Measurements from ENCODE around the gene CRMP1. TPM values are rescaled to one million over a fixed set of nuclear protein-coding genes. Genes with fewer than 3 reads are reported as not detected.

Gene CRMP1
- total RNA-seq, 1 experiment from 2014 or later: not detected

GRCh38 chr4:5797866-5798265 is 95.0 kb downstream of the CRMP1 start:
- DNase-seq (ENCODE audit: unreplicated experiment): no peak
- Mint-ChIP-seq H3K27me3 (ENCODE audit: insufficient read depth, unreplicated experiment) (no peaks in the 10 kb centered on the region), H3K36me3 (ENCODE audit: insufficient read depth, unreplicated experiment) (peaks cover 50% of the 10 kb centered on the region), H3K9me3 (ENCODE audit: unreplicated experiment) (no peaks in the 10 kb centered on the region), H3K27ac (ENCODE audit: low read depth, unreplicated experiment) (no peak overlapping the region), H3K4me3 (ENCODE audit: unreplicated experiment) (no peak overlapping the region), H3K4me1 (ENCODE audit: insufficient read depth, unreplicated experiment) (no peaks in the 10 kb centered on the region)
- no TSS peak for BruUV-seq (replicated peaks)
- CTCF ChIA-PET: interaction anchor here (1.8 kb wide), 1 partner anchor 15 kb away, joined by 6 read pairs; no protein-coding TSS in a partner anchor
- POLR2A ChIA-PET: no interaction called here
- intact Hi-C loops (cut with micrococcal nuclease): loop anchor here (10.0 kb wide), 1 partner anchor 1313 kb away; no protein-coding TSS in a partner anchor
- TF ChIP-seq, protein P1, sequence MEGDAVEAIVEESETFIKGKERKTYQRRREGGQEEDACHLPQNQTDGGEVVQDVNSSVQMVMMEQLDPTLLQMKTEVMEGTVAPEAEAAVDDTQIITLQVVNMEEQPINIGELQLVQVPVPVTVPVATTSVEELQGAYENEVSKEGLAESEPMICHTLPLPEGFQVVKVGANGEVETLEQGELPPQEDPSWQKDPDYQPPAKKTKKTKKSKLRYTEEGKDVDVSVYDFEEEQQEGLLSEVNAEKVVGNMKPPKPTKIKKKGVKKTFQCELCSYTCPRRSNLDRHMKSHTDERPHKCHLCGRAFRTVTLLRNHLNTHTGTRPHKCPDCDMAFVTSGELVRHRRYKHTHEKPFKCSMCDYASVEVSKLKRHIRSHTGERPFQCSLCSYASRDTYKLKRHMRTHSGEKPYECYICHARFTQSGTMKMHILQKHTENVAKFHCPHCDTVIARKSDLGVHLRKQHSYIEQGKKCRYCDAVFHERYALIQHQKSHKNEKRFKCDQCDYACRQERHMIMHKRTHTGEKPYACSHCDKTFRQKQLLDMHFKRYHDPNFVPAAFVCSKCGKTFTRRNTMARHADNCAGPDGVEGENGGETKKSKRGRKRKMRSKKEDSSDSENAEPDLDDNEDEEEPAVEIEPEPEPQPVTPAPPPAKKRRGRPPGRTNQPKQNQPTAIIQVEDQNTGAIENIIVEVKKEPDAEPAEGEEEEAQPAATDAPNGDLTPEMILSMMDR (IDR thresholded peaks at IDR 0.05; ENCODE audit: unreplicated experiment): no peak

GRCh38 chr4:5796976-5797375 is 95.9 kb downstream of the CRMP1 start:
- no peaks in the 10 kb centered on the region for H3K9me3 Mint-ChIP-seq (ENCODE audit: unreplicated experiment)
- H3K4me3 Mint-ChIP-seq (ENCODE audit: unreplicated experiment): no peak overlapping the region
- H3K27ac Mint-ChIP-seq (ENCODE audit: low read depth, unreplicated experiment): no peak overlapping the region
- H3K4me1 Mint-ChIP-seq (ENCODE audit: insufficient read depth, unreplicated experiment): no peaks in the 10 kb centered on the region
- DNase-seq (ENCODE audit: unreplicated experiment): no peak
- TF ChIP-seq, protein P1 (IDR thresholded peaks at IDR 0.05; ENCODE audit: unreplicated experiment): no peak
- intact Hi-C loops (cut with micrococcal nuclease): loop anchor here (10.0 kb wide), 1 partner anchor 1312 kb away; no protein-coding TSS in a partner anchor
- BruUV-seq (replicated peaks): no TSS peak
- H3K27me3 Mint-ChIP-seq (ENCODE audit: insufficient read depth, unreplicated experiment): no peaks in the 10 kb centered on the region
- H3K36me3 Mint-ChIP-seq (ENCODE audit: insufficient read depth, unreplicated experiment): peaks cover 55% of the 10 kb centered on the region
- POLR2A ChIA-PET: no interaction called here
- CTCF ChIA-PET: interaction anchor here (0.9 to 1.8 kb wide), 2 partner anchors 16 to 36 kb away, joined by 3 to 6 read pairs; no protein-coding TSS in a partner anchor

- POLR2A ChIA-PET: no interaction called here
- BruUV-seq (replicated peaks): no TSS peak
- Mint-ChIP-seq H3K36me3 (ENCODE audit: insufficient read depth, unreplicated experiment) (peaks cover 55% of the 10 kb centered on the region), H3K9me3 (ENCODE audit: unreplicated experiment) (no peaks in the 10 kb centered on the region), H3K4me1 (ENCODE audit: insufficient read depth, unreplicated experiment) (no peaks in the 10 kb centered on the region), H3K27me3 (ENCODE audit: insufficient read depth, unreplicated experiment) (no peaks in the 10 kb centered on the region), H3K4me3 (ENCODE audit: unreplicated experiment) (no peak overlapping the region), H3K27ac (ENCODE audit: low read depth, unreplicated experiment) (no peak overlapping the region)
- DNase-seq (ENCODE audit: unreplicated experiment): no peak
- TF ChIP-seq, protein P1 (IDR thresholded peaks at IDR 0.05; ENCODE audit: unreplicated experiment): no peak
- CTCF ChIA-PET: interaction anchor here (0.9 to 1.1 kb wide), 2 partner anchors 29 to 452 kb away, joined by 3 to 5 read pairs; no protein-coding TSS in a partner anchor
- intact Hi-C loops (cut with micrococcal nuclease): loop anchor here (10.0 kb wide), 1 partner anchor 1311 kb away; no protein-coding TSS in a partner anchor
Observed at GRCh38 chr4:5795580-5795979, 97.3 kb downstream of the CRMP1 start.

- no TSS peak for BruUV-seq (replicated peaks)
- H3K4me1 Mint-ChIP-seq (ENCODE audit: insufficient read depth, unreplicated experiment): no peaks in the 10 kb centered on the region
- no peaks in the 10 kb centered on the region for H3K9me3 Mint-ChIP-seq (ENCODE audit: unreplicated experiment)
- H3K27ac Mint-ChIP-seq (ENCODE audit: low read depth, unreplicated experiment): no peak overlapping the region
- TF ChIP-seq, protein P1 (IDR thresholded peaks at IDR 0.05; ENCODE audit: unreplicated experiment): no peak
- no peak for DNase-seq (ENCODE audit: unreplicated experiment)
- ChIA-PET CTCF (interaction anchor here (0.6 kb wide), 1 partner anchor 35 kb away, joined by 5 read pairs; no protein-coding TSS in a partner anchor), POLR2A (no interaction called here)
- H3K27me3 Mint-ChIP-seq (ENCODE audit: insufficient read depth, unreplicated experiment): no peaks in the 10 kb centered on the region
- intact Hi-C loops (cut with micrococcal nuclease): loop anchor here (10.0 kb wide), 1 partner anchor 1309 kb away; no protein-coding TSS in a partner anchor
- H3K4me3 Mint-ChIP-seq (ENCODE audit: unreplicated experiment): no peak overlapping the region
- H3K36me3 Mint-ChIP-seq (ENCODE audit: insufficient read depth, unreplicated experiment): peaks cover 64% of the 10 kb centered on the region
Observed at GRCh38 chr4:5793514-5793913, 99.4 kb downstream of the CRMP1 start.

All from MCF 10A (cell line).